ENCODE results near the gene PPM1G.

DNA sequence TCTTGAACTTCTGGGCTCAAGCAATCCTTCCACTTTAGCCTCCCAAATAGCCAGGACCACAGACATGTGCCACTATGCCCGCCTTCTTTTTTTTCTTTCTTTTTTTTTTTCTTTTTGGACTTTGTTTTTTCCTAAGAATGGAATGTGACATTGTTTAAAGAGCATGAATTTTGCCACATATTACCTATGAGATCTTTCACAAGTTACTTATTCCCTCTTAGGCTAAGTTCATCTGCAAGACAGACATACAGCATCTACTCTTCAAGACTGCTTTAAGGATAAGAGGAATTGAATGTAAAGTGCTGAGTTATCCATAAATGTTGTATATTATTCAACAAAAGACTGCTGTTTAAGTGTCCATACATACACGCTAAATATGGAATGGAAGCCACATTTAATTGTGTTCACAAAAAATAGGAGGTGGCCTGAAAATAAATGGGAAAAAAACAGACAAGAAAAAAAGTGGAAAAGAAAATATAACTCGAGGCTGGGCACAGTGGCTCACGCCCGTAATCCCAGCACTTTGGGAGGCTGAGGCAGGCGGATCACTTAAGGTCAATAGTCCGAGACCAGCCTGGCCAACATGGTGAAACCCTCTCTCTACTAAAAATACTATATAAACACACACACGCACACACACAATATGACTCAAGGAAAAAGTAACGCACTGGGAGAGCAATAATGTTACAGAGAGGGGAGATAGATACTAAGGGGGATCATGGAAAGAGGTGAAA is 3.2 kb upstream of the PPM1G start:
- TF ChIP-seq ARNT (IDR thresholded peaks at IDR 0.05) = no peak
- no peak for TF ChIP-seq HDGF (IDR thresholded peaks at IDR 0.05; ENCODE audit: borderline replicate concordance)
- TF ChIP-seq CTBP1 (IDR thresholded peaks at IDR 0.05; ENCODE audit: borderline replicate concordance) = no peak
- no peak for TF ChIP-seq FOXM1 (IDR thresholded peaks at IDR 0.05; ENCODE audit: borderline replicate concordance)
- no peak for TF ChIP-seq TARDBP (IDR thresholded peaks at IDR 0.05)
- no peak for TF ChIP-seq ELF4 (IDR thresholded peaks at IDR 0.05)
- no peak for TF ChIP-seq SP1 (IDR thresholded peaks at IDR 0.05)
- no peak for TF ChIP-seq FOXK2 (IDR thresholded peaks at IDR 0.05)
- no peak for TF ChIP-seq FOXA1 (IDR thresholded peaks at IDR 0.05)
- no peak for TF ChIP-seq ZNF384 (IDR thresholded peaks at IDR 0.05)
- no peak for TF ChIP-seq LEF1 (IDR thresholded peaks at IDR 0.05; ENCODE audit: borderline replicate concordance)
- no peak for TF ChIP-seq SUZ12 (IDR thresholded peaks at IDR 0.05)
- no peak for TF ChIP-seq NFRKB (IDR thresholded peaks at IDR 0.05)
